Activated naive CD4-positive, alpha-beta T cell treated with anti-CD3 and anti-CD28 coated beads, Interleukin-2, amount 50 U/mL, for 72 hours (primary cell): ENCODE data around the gene SMARCA2. TPM values are rescaled to one million over a fixed set of nuclear protein-coding genes. Genes with fewer than 3 reads are reported as not detected.

Experiments
- ATAC-seq, 2 donors: fragments of 150-1000 bp; cut with Tn5 transposase; 2 replicates each; pipeline ENCODE4 v1.10.0; 2021; ENCODE audit warnings: mild to moderate bottlenecking in 2 of 2, moderate library complexity in 2 of 2
- DNase-seq, 2 donors: peaks; one replicate each; pipeline ENCODE4 v3.0.0; 2021 to 2022; ENCODE audit warnings: low spot score in 2 of 2
- H3K27ac Mint-ChIP-seq, 2 donors: one replicate each; pipeline ENCODE4 v1.8.0; 2022; ENCODE audit warnings: mild to moderate bottlenecking in 2 of 2, mixed read lengths in 2 of 2
- H3K36me3 Mint-ChIP-seq, 2 donors: one replicate each; pipeline ENCODE4 v1.8.0; 2022; ENCODE audit warnings: mixed read lengths in 2 of 2
- H3K9me3 Mint-ChIP-seq, 2 donors: one replicate each; pipeline ENCODE4 v1.8.0; 2022; ENCODE audit warnings: mixed read lengths in 2 of 2
- total RNA-seq, 2 donors: library from RNA; stranded (reverse); gene quantifications; one replicate each; pipeline ENCODE4 v1.2.3, GENCODE V29; 2022

SMARCA2 gene
- total RNA-seq, 2 donors from 2014 or later = 103 to 137 TPM

GRCh38 chr9:2159521-2160454, 144.6 kb downstream of the SMARCA2 start:
- DNase-seq (no peak), ATAC-seq (no peak)
- Mint-ChIP-seq H3K36me3 (peaks cover 13 to 15% of the 10 kb centered on the region in 2 donors), H3K9me3 (no peaks in the 10 kb centered on the region), H3K27ac (peak overlapping the region; percentile 36 to 44)

DNA sequence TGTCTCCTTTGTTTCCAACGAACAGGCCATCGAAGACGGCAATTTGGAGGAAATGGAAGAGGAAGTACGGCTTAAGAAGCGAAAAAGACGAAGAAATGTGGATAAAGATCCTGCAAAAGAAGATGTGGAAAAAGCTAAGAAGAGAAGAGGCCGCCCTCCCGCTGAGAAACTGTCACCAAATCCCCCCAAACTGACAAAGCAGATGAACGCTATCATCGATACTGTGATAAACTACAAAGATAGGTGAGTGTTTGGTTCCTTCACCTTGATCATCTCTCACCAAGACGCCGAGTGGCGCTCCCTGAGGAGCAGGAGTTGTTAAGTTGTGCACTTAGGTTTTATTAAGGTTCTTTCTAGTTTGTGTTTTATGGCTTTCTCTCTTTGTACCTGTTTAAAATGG, 146.5 kb downstream of the SMARCA2 start:
- Mint-ChIP-seq H3K27ac (no peak overlapping the region), H3K36me3 (peaks cover 13 to 28% of the 10 kb centered on the region in 2 donors), H3K9me3 (no peaks in the 10 kb centered on the region)
- ATAC-seq = no peak
- DNase-seq = no peak

DNA sequence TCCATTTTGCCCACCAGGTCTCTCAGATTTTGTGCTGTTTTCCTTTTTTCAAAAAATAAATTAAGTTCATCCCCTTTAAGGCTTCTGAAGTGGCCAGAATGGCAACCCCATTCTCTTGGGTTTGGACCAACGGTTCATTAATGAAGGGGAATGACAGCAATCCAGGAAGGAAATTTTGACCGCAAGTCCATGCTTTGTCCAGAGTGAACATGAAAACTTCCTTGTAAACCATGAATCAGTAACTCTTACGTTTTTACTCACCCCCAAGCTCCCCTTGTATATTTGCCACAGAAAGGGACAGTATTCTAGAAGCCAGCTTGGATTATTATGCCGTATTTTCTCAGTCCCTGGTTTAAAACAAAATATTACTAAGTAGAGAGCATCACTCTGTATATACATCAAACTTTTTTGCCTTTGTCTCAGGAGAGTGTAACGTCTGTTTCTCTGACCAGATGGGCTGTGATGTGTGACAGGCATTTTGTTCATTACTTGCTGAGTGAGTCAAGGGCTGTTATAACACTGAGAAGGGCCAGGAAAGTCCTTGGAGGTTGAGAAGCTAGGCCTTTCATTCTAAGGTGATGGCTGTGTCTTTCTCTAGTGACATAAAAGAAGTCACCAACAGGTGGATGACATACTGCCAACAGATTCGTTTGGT, 148.2 kb downstream of the SMARCA2 start:
- Mint-ChIP-seq H3K27ac (no peak overlapping the region), H3K36me3 (peaks cover 4 to 36% of the 10 kb centered on the region in 2 donors), H3K9me3 (no peaks in the 10 kb centered on the region)
- no peak for DNase-seq
- no peak for ATAC-seq

GRCh38 chr9:2164268-2164667, 149.1 kb downstream of the SMARCA2 start:
- no peak for ATAC-seq

DNA sequence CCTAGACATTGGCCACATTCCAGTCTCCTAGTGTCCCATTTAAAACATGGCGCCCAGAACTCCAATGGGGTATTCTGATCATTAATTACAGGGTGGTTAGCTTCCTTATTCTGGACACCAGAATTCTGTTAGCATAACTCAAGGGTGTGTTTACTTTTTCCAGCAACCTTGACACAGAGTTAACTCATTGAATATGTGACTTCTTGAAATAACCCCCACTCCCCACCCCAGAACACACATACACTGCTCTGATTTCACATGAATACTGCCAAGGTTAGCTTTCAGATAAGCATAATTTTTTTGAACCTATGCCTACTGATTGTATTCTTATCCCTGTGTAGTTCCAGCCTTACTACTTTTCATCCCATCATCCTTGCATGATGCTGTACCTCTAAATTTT, 151.1 kb downstream of the SMARCA2 start:
- Mint-ChIP-seq H3K36me3 (peaks cover 10 to 43% of the 10 kb centered on the region in 2 donors), H3K27ac (peak overlapping the region in 1 of 2 donors; percentile 72), H3K9me3 (no peaks in the 10 kb centered on the region)
- ATAC-seq (no peak), DNase-seq (no peak)

More at GRCh38 chr9:2164268-2164667, 149.1 kb downstream of the SMARCA2 start:
- Mint-ChIP-seq H3K27ac (no peak overlapping the region), H3K9me3 (no peaks in the 10 kb centered on the region), H3K36me3 (peaks cover 4 to 36% of the 10 kb centered on the region in 2 donors)
- no peak for DNase-seq

- Mint-ChIP-seq H3K36me3 (peaks cover 22 to 56% of the 10 kb centered on the region in 2 donors), H3K27ac (no peak overlapping the region), H3K9me3 (no peaks in the 10 kb centered on the region)
- no peak for DNase-seq
- ATAC-seq = no peak
Observed at GRCh38 chr9:2169035-2169434, 153.9 kb downstream of the SMARCA2 start.

DNA sequence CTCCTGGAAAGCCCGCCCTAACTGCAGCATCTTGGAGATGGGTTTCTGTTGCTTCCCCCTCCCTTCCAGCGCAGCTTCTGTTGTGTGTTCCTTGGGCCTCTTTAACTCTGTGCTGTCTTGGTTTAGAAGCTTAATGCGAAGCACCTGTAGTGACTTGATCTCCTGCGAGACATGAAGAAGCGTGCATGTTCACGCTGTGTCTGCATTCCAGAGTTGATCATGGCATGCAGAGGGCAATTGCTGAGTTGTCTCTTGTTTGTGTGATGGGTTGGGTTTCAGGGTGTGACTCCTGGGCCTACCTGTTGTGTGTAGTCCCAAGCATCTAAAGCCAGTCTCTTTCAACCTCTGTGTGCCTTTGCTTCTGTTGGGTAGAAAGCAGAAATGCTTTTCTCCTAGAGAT, 155.6 kb downstream of the SMARCA2 start:
- H3K9me3 Mint-ChIP-seq = no peaks in the 10 kb centered on the region
- H3K27ac Mint-ChIP-seq = no peak overlapping the region
- ATAC-seq = no peak
- peaks cover 18 to 48% of the 10 kb centered on the region in 2 donors for H3K36me3 Mint-ChIP-seq
- DNase-seq = no peak

DNA sequence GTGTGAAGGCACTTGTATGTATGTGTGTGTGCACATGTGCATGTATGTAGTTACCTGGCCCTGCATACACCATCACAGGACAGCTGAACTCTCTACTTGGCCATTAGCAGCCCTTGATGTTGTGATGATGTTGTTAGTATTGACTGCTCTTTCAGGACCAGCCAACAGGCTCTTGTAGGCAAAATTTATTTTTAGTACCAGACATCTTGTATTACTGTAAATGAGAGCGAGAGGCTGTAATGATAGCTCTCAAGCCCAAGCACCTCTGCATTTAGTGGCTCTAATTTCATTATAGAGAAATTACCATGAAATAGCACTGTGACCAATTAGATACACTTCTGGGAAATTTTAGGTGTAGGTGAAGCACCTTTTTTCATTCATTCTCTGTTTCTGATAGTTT, 158.0 kb downstream of the SMARCA2 start:
- no peak for DNase-seq
- H3K9me3 Mint-ChIP-seq = no peaks in the 10 kb centered on the region
- ATAC-seq = no peak
- H3K36me3 Mint-ChIP-seq = peaks cover 18 to 32% of the 10 kb centered on the region in 2 donors
- no peak overlapping the region for H3K27ac Mint-ChIP-seq

DNA sequence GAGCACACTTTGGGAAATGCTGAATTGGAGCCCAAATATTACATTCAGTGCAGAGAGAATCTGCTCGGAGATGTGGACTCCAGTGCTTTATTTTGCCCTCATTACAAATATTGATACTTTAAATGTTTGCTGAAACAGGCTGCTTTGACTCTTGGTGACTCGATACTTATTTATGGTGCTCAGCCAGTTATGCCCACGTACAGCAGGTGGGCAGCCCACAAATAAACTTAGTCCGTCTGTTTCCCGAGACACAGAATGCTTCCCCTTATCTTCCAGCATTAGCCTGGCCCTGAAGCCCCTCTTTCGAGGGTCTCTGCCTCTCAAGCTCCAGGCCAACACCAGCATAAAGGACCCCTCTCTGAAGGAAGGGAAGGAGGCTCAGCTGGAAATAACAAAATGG, 158.7 kb downstream of the SMARCA2 start:
- Mint-ChIP-seq H3K9me3 (no peaks in the 10 kb centered on the region), H3K27ac (no peak overlapping the region)
- ATAC-seq = no peak

DNA sequence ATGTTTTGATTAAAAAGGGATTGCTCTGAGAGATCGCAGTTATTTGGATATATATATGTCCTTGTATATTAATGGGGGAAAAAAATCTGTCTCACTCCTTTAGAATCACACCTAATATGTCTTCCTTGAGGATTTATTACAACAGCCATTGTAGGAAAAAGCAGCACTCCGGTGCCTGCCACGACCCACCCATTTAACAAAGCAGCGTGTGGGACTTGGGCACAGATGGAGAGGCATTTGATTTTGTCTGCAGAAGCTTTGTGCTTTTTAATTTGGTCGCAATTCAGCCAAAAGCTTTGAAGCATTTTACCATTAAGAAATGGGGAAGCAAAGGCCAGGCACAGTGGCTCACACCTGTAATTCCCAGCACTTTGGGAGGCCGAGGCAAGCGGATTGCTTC, 159.2 kb downstream of the SMARCA2 start:
- DNase-seq (no peak), ATAC-seq (no peak)
- H3K9me3 Mint-ChIP-seq = no peaks in the 10 kb centered on the region
- no peak overlapping the region for H3K27ac Mint-ChIP-seq
- H3K36me3 Mint-ChIP-seq = peaks cover 18 to 32% of the 10 kb centered on the region in 2 donors

More for the DNA sequence above, 158.7 kb downstream of the SMARCA2 start:
- peaks cover 18 to 32% of the 10 kb centered on the region in 2 donors for H3K36me3 Mint-ChIP-seq
- DNase-seq = no peak

DNA sequence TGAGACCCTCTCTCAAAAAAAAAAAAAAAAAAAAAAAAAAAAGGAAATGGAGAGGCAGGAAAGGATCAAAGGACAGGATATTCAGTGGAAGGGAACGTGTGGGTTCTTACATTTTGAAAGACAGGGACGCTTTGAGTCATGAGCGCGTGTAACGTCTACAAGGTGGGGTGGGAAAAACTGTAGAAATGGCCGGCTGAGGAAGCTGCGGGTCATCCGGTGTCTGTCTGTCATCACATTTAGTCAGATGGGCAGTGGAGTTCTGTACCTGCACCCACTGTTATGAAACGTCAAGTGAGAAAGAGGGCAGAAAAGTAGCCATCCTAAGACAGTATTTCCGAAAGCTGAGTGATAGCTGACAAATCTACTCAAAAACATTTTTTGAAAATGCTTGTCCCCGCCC, 159.8 kb downstream of the SMARCA2 start:
- DNase-seq (no peak), ATAC-seq (no peak)
- peaks cover 18 to 32% of the 10 kb centered on the region in 2 donors for H3K36me3 Mint-ChIP-seq
- no peaks in the 10 kb centered on the region for H3K9me3 Mint-ChIP-seq
- H3K27ac Mint-ChIP-seq = peak overlapping the region in 1 of 2 donors; percentile 36

- ATAC-seq = no peak
- no peaks in the 10 kb centered on the region for H3K9me3 Mint-ChIP-seq
- H3K27ac Mint-ChIP-seq = no peak overlapping the region
- no peak for DNase-seq
- H3K36me3 Mint-ChIP-seq = peaks cover 10 to 16% of the 10 kb centered on the region in 2 donors
Observed at GRCh38 chr9:2177121-2177520, 162.0 kb downstream of the SMARCA2 start.

DNA sequence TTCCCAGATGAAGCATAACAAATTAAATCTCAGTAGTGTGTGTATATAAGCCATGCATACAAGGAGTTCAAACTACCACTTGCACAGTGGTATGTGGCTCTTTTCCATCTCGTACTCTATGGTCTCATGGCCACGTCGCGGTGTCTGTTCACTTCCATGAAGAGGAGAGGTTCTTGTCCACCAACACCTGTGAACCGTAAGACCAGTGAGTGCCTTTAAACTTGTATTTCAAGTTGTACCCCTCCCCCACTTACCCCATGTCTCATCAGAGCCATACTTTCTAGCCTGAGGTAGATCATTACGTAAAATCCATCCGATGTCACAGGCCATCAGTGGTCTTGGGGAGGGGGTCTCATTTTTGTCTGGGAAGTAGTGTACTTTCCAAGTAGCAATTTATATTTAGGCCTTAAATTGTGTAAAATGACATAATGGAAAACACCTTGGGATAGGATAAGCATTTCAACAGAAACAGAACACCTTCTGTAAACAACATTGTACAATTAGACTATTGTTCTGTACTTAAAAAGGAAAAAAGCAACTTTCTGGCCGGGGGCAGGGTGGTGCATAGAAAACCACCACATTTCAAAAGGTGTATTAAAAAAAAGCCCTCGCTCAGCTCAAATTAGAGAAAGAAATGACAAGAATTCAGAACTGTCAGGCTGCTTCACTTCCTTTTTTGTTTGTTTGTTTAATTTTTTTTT, 163.0 kb downstream of the SMARCA2 start:
- Mint-ChIP-seq H3K27ac (peak overlapping the region in 1 of 2 donors; percentile 17), H3K9me3 (no peaks in the 10 kb centered on the region), H3K36me3 (peaks cover under 1 to 7% of the 10 kb centered on the region in 2 donors)
- ATAC-seq (no peak), DNase-seq (no peak)

GRCh38 chr9:2179567-2179966, 164.4 kb downstream of the SMARCA2 start:
- DNase-seq (no peak), ATAC-seq (peak in 1 of 2 donors; percentile 61)
- peaks cover under 1 to 4% of the 10 kb centered on the region in 2 donors for H3K36me3 Mint-ChIP-seq
- no peak overlapping the region for H3K27ac Mint-ChIP-seq
- H3K9me3 Mint-ChIP-seq = no peaks in the 10 kb centered on the region

- Mint-ChIP-seq H3K9me3 (no peaks in the 10 kb centered on the region), H3K27ac (no peak overlapping the region), H3K36me3 (peaks cover 4 to 5% of the 10 kb centered on the region in 2 donors)
- ATAC-seq = no peak
- no peak for DNase-seq
Observed at GRCh38 chr9:2180154-2180553, 165.0 kb downstream of the SMARCA2 start.

GRCh38 chr9:2180704-2181103, 165.6 kb downstream of the SMARCA2 start:
- Mint-ChIP-seq H3K36me3 (peaks cover 4 to 6% of the 10 kb centered on the region in 2 donors), H3K27ac (no peak overlapping the region), H3K9me3 (no peaks in the 10 kb centered on the region)
- no peak for DNase-seq
- no peak for ATAC-seq

GRCh38 chr9:2181792-2182191, 166.6 kb downstream of the SMARCA2 start:
- Mint-ChIP-seq H3K36me3 (peaks cover 4 to 12% of the 10 kb centered on the region in 2 donors), H3K27ac (no peak overlapping the region), H3K9me3 (no peaks in the 10 kb centered on the region)
- ATAC-seq (no peak), DNase-seq (peak in 1 of 2 donors; percentile 8)
